C4-2B (cell line): ENCODE results near the gene MRPL37.

Experiments used
- ZFX ChIP-seq: fragments of 450-650 bp; IDR thresholded peaks from 2 replicates; pipeline ENCODE4 v1.6.1; 2017
- TF ChIP-seq, protein P1 (sequence below): fragments of 450-650 bp; conservative IDR thresholded peaks from 2 replicates; pipeline ENCODE4 v1.5.1; 2017; ENCODE audit warnings: mild to moderate bottlenecking

DNA sequence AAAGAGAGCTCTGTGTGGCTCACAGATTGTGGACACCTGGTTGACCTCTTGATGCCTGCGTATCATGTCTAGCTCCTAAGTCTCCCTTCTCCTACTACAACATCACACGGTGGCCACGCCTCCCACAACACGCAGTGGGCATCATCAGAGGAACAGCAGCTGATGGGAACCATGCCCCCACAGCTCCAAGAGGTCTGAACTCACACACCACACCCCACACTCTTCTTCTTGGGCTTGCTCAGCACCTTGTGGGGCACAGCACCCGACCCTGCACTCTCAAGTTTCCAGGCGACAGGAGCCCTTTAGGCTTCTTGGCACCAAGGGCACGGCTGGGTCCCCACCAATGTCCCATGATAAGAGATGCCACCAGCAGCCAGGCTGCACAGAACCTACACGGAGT is 28.4 kb upstream of the MRPL37 start:
- TF ChIP-seq, protein P1, sequence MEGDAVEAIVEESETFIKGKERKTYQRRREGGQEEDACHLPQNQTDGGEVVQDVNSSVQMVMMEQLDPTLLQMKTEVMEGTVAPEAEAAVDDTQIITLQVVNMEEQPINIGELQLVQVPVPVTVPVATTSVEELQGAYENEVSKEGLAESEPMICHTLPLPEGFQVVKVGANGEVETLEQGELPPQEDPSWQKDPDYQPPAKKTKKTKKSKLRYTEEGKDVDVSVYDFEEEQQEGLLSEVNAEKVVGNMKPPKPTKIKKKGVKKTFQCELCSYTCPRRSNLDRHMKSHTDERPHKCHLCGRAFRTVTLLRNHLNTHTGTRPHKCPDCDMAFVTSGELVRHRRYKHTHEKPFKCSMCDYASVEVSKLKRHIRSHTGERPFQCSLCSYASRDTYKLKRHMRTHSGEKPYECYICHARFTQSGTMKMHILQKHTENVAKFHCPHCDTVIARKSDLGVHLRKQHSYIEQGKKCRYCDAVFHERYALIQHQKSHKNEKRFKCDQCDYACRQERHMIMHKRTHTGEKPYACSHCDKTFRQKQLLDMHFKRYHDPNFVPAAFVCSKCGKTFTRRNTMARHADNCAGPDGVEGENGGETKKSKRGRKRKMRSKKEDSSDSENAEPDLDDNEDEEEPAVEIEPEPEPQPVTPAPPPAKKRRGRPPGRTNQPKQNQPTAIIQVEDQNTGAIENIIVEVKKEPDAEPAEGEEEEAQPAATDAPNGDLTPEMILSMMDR, result no peak
- TF ChIP-seq ZFX, result no peak
